K562 (cell line): ENCODE results near the gene DNAJC30. TPM values are rescaled to one million over a fixed set of nuclear protein-coding genes. Genes with fewer than 3 reads are reported as not detected.

Experiments
- ATF6 ChIP-seq: sonication (generic); formaldehyde crosslinking; IDR thresholded peaks from 2 replicates; pipeline ENCODE4 v1.4.0; 2020; ENCODE audit warnings: mild to moderate bottlenecking, missing genetic modification reagents
- BACH1 ChIP-seq: fragments of 200-800 bp; sonication (Bioruptor generic); IDR thresholded peaks from 2 replicates; pipeline ENCODE4 v1.6.1; 2016; ENCODE audit warnings: missing genetic modification characterization, missing compliant biosample characterization
- RB1 ChIP-seq: fragments of 450-650 bp; IDR thresholded peaks from 2 replicates; pipeline ENCODE4 v1.6.1; 2017; ENCODE audit warnings: low read depth, mild to moderate bottlenecking
- TCF7L2 ChIP-seq: fragments of 150-350 bp; IDR thresholded peaks from 2 replicates; pipeline ENCODE4 v1.6.1; 2016; ENCODE audit warnings: low read depth, mild to moderate bottlenecking, low read length, moderate library complexity
- ZNF431 ChIP-seq: sonication (generic); formaldehyde crosslinking; IDR thresholded peaks from 2 replicates; pipeline ENCODE4 v1.8.0; 2022; ENCODE audit warnings: mild to moderate bottlenecking, missing genetic modification reagents
- polyA plus RNA-seq, 8 experiments: library from polyadenylated mRNA; depleted of rRNA in 4 of 8; stranded (reverse) in 5 of 8; unstranded in 3 of 8; fragments of >200 nt; fragmentation: Nextera tagmentation in 2 of 8; fragmentation: Illumina TruSeq in 1 of 8; extraction: Ambion mirVana in 2 of 8; extraction: Trizol in 1 of 8; gene quantifications; 2 replicates each; pipeline versions ENCODE4 v1.2.1 to v1.2.3, GENCODE V29; 2011 to 2014; ENCODE audit warnings: inconsistent platforms in 1 of 8, missing spikeins in 1 of 8
- total RNA-seq, 7 experiments: library from RNA; depleted of rRNA in 6 of 7; stranded (reverse); fragments of >200 nt in 6 of 7; fragmentation: Illumina TruSeq in 2 of 7; extraction: Trizol in 2 of 7; gene quantifications; 2 replicates each; pipeline versions ENCODE4 v1.2.1 to v1.2.3, GENCODE V29; 2011 to 2021; ENCODE audit warnings: low replicate concordance in 1 of 7
- TF ChIP-seq, protein P1 (sequence below): conservative IDR thresholded peaks from 2 replicates; pipeline ENCODE4 v1.6.1; 2011; ENCODE audit warnings: low read depth, mild to moderate bottlenecking, low read length; ENCODE audit not compliant: control insufficient read depth
- TF ChIP-seq, protein P2 (sequence below): fragments of 200-600 bp; sonication (generic); IDR thresholded peaks from one replicate; pipeline ENCODE4 v1.6.1; 2012; ENCODE audit warnings: mild to moderate bottlenecking, low read depth, low read length, inconsistent platforms
- TF ChIP-seq, protein P3 (sequence below): fragments of 250-450 bp; sonication (Bioruptor Pico); IDR thresholded peaks from 2 replicates; pipeline ENCODE4 v1.4.0; 2020; ENCODE audit warnings: mild to moderate bottlenecking, moderate library complexity, borderline replicate concordance

DNAJC30 gene
- total and polyA plus RNA-seq, 9 of the 15 experiments (the other 6 are each of a cell fraction or from before 2014, with no cell fraction given): 1.1 to 11.3 (median 4.6) TPM

DNA sequence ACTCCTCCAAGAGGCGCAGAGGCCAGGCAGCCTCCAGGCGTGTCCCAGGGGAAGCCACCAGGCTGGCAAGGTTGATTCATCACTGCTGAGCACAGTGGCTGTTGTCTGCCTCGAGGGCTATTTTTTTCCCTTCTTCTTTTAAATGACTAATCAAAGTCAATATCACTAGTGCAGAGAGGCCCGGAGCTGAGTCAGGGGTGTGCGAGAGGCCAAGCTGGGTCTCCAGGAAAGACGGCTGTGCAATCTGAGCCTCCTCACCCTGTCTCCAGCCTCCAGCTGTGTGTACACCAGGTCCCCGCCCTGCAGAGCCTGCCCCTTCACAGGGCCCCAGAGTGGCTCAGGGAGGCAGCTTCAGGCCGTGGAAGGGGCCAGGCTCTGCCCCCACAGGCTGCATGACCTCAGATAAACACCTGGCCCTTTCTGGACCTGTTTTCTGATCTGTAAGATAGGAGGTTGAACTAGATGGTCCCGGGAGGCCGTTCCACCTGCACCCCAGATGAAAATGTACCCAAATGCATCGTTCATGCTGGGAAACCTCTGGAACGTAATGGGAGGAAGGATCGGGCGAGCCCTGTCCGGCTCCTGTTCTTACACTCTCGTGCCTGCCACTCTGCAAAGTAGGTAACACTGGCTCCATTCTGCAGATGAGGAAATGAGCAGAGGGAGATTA, 32.5 kb upstream of the DNAJC30 start (continued):
- no peak for TF ChIP-seq ATF6 (CRISPR knock-in tag)
- TF ChIP-seq TCF7L2: no peak
- TF ChIP-seq, protein P1, sequence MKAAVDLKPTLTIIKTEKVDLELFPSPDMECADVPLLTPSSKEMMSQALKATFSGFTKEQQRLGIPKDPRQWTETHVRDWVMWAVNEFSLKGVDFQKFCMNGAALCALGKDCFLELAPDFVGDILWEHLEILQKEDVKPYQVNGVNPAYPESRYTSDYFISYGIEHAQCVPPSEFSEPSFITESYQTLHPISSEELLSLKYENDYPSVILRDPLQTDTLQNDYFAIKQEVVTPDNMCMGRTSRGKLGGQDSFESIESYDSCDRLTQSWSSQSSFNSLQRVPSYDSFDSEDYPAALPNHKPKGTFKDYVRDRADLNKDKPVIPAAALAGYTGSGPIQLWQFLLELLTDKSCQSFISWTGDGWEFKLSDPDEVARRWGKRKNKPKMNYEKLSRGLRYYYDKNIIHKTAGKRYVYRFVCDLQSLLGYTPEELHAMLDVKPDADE: peak; percentile 77
- 0 out of 2 replicates have a peak, but pooled peaks have one; percentile 8 for TF ChIP-seq ZNF431 (CRISPR knock-in tag)
- TF ChIP-seq, protein P2, sequence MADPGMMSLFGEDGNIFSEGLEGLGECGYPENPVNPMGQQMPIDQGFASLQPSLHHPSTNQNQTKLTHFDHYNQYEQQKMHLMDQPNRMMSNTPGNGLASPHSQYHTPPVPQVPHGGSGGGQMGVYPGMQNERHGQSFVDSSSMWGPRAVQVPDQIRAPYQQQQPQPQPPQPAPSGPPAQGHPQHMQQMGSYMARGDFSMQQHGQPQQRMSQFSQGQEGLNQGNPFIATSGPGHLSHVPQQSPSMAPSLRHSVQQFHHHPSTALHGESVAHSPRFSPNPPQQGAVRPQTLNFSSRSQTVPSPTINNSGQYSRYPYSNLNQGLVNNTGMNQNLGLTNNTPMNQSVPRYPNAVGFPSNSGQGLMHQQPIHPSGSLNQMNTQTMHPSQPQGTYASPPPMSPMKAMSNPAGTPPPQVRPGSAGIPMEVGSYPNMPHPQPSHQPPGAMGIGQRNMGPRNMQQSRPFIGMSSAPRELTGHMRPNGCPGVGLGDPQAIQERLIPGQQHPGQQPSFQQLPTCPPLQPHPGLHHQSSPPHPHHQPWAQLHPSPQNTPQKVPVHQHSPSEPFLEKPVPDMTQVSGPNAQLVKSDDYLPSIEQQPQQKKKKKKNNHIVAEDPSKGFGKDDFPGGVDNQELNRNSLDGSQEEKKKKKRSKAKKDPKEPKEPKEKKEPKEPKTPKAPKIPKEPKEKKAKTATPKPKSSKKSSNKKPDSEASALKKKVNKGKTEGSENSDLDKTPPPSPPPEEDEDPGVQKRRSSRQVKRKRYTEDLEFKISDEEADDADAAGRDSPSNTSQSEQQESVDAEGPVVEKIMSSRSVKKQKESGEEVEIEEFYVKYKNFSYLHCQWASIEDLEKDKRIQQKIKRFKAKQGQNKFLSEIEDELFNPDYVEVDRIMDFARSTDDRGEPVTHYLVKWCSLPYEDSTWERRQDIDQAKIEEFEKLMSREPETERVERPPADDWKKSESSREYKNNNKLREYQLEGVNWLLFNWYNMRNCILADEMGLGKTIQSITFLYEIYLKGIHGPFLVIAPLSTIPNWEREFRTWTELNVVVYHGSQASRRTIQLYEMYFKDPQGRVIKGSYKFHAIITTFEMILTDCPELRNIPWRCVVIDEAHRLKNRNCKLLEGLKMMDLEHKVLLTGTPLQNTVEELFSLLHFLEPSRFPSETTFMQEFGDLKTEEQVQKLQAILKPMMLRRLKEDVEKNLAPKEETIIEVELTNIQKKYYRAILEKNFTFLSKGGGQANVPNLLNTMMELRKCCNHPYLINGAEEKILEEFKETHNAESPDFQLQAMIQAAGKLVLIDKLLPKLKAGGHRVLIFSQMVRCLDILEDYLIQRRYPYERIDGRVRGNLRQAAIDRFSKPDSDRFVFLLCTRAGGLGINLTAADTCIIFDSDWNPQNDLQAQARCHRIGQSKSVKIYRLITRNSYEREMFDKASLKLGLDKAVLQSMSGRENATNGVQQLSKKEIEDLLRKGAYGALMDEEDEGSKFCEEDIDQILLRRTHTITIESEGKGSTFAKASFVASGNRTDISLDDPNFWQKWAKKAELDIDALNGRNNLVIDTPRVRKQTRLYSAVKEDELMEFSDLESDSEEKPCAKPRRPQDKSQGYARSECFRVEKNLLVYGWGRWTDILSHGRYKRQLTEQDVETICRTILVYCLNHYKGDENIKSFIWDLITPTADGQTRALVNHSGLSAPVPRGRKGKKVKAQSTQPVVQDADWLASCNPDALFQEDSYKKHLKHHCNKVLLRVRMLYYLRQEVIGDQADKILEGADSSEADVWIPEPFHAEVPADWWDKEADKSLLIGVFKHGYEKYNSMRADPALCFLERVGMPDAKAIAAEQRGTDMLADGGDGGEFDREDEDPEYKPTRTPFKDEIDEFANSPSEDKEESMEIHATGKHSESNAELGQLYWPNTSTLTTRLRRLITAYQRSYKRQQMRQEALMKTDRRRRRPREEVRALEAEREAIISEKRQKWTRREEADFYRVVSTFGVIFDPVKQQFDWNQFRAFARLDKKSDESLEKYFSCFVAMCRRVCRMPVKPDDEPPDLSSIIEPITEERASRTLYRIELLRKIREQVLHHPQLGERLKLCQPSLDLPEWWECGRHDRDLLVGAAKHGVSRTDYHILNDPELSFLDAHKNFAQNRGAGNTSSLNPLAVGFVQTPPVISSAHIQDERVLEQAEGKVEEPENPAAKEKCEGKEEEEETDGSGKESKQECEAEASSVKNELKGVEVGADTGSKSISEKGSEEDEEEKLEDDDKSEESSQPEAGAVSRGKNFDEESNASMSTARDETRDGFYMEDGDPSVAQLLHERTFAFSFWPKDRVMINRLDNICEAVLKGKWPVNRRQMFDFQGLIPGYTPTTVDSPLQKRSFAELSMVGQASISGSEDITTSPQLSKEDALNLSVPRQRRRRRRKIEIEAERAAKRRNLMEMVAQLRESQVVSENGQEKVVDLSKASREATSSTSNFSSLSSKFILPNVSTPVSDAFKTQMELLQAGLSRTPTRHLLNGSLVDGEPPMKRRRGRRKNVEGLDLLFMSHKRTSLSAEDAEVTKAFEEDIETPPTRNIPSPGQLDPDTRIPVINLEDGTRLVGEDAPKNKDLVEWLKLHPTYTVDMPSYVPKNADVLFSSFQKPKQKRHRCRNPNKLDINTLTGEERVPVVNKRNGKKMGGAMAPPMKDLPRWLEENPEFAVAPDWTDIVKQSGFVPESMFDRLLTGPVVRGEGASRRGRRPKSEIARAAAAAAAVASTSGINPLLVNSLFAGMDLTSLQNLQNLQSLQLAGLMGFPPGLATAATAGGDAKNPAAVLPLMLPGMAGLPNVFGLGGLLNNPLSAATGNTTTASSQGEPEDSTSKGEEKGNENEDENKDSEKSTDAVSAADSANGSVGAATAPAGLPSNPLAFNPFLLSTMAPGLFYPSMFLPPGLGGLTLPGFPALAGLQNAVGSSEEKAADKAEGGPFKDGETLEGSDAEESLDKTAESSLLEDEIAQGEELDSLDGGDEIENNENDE: no peak
- TF ChIP-seq, protein P3, sequence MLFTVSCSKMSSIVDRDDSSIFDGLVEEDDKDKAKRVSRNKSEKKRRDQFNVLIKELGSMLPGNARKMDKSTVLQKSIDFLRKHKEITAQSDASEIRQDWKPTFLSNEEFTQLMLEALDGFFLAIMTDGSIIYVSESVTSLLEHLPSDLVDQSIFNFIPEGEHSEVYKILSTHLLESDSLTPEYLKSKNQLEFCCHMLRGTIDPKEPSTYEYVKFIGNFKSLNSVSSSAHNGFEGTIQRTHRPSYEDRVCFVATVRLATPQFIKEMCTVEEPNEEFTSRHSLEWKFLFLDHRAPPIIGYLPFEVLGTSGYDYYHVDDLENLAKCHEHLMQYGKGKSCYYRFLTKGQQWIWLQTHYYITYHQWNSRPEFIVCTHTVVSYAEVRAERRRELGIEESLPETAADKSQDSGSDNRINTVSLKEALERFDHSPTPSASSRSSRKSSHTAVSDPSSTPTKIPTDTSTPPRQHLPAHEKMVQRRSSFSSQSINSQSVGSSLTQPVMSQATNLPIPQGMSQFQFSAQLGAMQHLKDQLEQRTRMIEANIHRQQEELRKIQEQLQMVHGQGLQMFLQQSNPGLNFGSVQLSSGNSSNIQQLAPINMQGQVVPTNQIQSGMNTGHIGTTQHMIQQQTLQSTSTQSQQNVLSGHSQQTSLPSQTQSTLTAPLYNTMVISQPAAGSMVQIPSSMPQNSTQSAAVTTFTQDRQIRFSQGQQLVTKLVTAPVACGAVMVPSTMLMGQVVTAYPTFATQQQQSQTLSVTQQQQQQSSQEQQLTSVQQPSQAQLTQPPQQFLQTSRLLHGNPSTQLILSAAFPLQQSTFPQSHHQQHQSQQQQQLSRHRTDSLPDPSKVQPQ (CRISPR knock-in tag): peak; percentile 60; the same call in 1 of the 2 replicates
- TF ChIP-seq RB1: peak; percentile 37; the same call in 1 of the 2 replicates
- peak; percentile 73; the same call in 1 of the 2 replicates for TF ChIP-seq BACH1 (tag)
